ENCODE measurements around the gene PTH2. TPM values are rescaled to one million over a fixed set of nuclear protein-coding genes. Genes with fewer than 3 reads are reported as not detected.

The PTH2 gene
- total RNA-seq, 1 experiment from 2014 or later: 1.0 TPM

DNA sequence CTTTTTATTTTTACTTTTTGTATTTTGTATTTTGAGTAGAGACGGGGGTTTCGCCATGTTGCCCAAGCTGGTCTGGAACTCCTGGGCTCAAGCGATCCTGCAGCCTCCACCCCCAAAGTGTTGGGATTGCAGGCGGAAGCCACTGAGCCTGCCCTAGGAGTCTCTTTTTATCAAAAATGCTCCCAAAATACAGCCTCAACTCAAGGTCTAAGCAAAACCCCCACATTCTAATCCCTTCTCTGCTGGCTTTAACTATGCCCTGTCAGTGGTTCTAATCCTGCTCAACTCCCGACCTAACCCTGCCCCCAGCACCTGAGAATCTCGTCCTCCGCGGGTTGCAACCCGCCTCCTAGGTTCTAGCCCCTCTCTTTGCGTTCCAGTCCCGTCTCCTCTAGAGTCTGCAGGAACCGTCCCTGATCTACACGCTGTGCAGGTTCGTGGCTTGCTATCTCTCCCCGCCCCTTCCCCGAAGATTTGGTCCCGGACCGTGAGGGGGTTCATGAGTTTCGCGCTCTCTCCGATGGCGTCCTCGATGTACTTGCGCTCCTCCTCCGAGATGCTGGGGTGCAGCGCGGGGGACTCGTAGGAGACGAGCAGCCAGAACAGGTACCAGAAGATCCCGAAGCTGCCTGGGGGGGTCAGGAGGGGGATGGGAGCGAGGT is 10.1 kb upstream of the PTH2 start:
- POLR2A ChIA-PET: interaction anchor here (1.1 kb wide), 1 partner anchor 11 kb away, joined by 4 read pairs; no protein-coding TSS in a partner anchor
- peaks cover 3% of the 10 kb centered on the region; the same call in 1 of the 2 replicates for H3K36me3 Mint-ChIP-seq
- peaks cover 11% of the 10 kb centered on the region for H3K9me3 Mint-ChIP-seq
- peak overlapping the region; percentile 73 for H3K4me3 Mint-ChIP-seq
- CTCF ChIA-PET: interaction anchor here (0.6 to 1.7 kb wide), 3 partner anchors 11 to 41 kb away, joined by 3 to 5 read pairs (median 3); no protein-coding TSS in a partner anchor
- H3K27me3 Mint-ChIP-seq (ENCODE audit: low read depth): peaks cover 99% of the 10 kb centered on the region
- TF ChIP-seq ETV6 (CRISPR knock-in tag; IDR thresholded peaks at IDR 0.05): no peak
- TF ChIP-seq, protein P1, sequence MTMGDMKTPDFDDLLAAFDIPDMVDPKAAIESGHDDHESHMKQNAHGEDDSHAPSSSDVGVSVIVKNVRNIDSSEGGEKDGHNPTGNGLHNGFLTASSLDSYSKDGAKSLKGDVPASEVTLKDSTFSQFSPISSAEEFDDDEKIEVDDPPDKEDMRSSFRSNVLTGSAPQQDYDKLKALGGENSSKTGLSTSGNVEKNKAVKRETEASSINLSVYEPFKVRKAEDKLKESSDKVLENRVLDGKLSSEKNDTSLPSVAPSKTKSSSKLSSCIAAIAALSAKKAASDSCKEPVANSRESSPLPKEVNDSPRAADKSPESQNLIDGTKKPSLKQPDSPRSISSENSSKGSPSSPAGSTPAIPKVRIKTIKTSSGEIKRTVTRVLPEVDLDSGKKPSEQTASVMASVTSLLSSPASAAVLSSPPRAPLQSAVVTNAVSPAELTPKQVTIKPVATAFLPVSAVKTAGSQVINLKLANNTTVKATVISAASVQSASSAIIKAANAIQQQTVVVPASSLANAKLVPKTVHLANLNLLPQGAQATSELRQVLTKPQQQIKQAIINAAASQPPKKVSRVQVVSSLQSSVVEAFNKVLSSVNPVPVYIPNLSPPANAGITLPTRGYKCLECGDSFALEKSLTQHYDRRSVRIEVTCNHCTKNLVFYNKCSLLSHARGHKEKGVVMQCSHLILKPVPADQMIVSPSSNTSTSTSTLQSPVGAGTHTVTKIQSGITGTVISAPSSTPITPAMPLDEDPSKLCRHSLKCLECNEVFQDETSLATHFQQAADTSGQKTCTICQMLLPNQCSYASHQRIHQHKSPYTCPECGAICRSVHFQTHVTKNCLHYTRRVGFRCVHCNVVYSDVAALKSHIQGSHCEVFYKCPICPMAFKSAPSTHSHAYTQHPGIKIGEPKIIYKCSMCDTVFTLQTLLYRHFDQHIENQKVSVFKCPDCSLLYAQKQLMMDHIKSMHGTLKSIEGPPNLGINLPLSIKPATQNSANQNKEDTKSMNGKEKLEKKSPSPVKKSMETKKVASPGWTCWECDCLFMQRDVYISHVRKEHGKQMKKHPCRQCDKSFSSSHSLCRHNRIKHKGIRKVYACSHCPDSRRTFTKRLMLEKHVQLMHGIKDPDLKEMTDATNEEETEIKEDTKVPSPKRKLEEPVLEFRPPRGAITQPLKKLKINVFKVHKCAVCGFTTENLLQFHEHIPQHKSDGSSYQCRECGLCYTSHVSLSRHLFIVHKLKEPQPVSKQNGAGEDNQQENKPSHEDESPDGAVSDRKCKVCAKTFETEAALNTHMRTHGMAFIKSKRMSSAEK (CRISPR knock-in tag; IDR thresholded peaks at IDR 0.05; ENCODE audit: borderline replicate concordance): no peak
- no peak for TF ChIP-seq ZNF423 (CRISPR knock-in tag; IDR thresholded peaks at IDR 0.05)
- TF ChIP-seq, protein P2, sequence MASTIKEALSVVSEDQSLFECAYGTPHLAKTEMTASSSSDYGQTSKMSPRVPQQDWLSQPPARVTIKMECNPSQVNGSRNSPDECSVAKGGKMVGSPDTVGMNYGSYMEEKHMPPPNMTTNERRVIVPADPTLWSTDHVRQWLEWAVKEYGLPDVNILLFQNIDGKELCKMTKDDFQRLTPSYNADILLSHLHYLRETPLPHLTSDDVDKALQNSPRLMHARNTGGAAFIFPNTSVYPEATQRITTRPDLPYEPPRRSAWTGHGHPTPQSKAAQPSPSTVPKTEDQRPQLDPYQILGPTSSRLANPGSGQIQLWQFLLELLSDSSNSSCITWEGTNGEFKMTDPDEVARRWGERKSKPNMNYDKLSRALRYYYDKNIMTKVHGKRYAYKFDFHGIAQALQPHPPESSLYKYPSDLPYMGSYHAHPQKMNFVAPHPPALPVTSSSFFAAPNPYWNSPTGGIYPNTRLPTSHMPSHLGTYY (CRISPR knock-in tag; IDR thresholded peaks at IDR 0.05): no peak
- TF ChIP-seq CBFB (CRISPR knock-in tag; IDR thresholded peaks at IDR 0.05; ENCODE audit: low read depth): no peak
- no peak for TF ChIP-seq AFF4 (CRISPR knock-in tag; IDR thresholded peaks at IDR 0.05; ENCODE audit: borderline replicate concordance)
- no peak for TF ChIP-seq FOXK1 (CRISPR knock-in tag; IDR thresholded peaks at IDR 0.05)
- peaks cover 50% of the 10 kb centered on the region for H3K4me1 Mint-ChIP-seq
- no peak overlapping the region for H3K27ac Mint-ChIP-seq
- DNase-seq (ENCODE audit: low spot score) (no peak), ATAC-seq (no peak)

GRCh38 chr19:49432141-49433073 is 9.2 kb upstream of the PTH2 start:
- H3K27ac Mint-ChIP-seq: peak overlapping the region; percentile 45; the same call in 1 of the 2 replicates
- H3K4me3 Mint-ChIP-seq: peak overlapping the region; percentile 73
- H3K27me3 Mint-ChIP-seq (ENCODE audit: low read depth): peaks cover 98% of the 10 kb centered on the region
- H3K36me3 Mint-ChIP-seq: peaks cover 3% of the 10 kb centered on the region; the same call in 1 of the 2 replicates
- DNase-seq (ENCODE audit: low spot score) (peak; percentile 90), ATAC-seq (peak; percentile 80)
- ChIA-PET CTCF (interaction anchor here (1.0 to 1.7 kb wide), 5 partner anchors 10 to 41 kb away, joined by 4 to 10 read pairs (median 5); no protein-coding TSS in a partner anchor), POLR2A (interaction anchor here (1.1 kb wide), 1 partner anchor 10 kb away, joined by 4 read pairs; no protein-coding TSS in a partner anchor)
- peaks cover 53% of the 10 kb centered on the region for H3K4me1 Mint-ChIP-seq
- peaks cover 11% of the 10 kb centered on the region for H3K9me3 Mint-ChIP-seq
- no peak for TF ChIP-seq ZNF423 (CRISPR knock-in tag; IDR thresholded peaks at IDR 0.05)
- TF ChIP-seq FOXP1 (CRISPR knock-in tag; IDR thresholded peaks at IDR 0.05; ENCODE audit: borderline replicate concordance): no peak
- peak; percentile 71; the same call in 1 of the 2 replicates for TF ChIP-seq FOXP4 (CRISPR knock-in tag; IDR thresholded peaks at IDR 0.05)
- peak; percentile 61; the same call in 1 of the 2 replicates for TF ChIP-seq FOXK1 (CRISPR knock-in tag; IDR thresholded peaks at IDR 0.05)
- TF ChIP-seq, protein P3, sequence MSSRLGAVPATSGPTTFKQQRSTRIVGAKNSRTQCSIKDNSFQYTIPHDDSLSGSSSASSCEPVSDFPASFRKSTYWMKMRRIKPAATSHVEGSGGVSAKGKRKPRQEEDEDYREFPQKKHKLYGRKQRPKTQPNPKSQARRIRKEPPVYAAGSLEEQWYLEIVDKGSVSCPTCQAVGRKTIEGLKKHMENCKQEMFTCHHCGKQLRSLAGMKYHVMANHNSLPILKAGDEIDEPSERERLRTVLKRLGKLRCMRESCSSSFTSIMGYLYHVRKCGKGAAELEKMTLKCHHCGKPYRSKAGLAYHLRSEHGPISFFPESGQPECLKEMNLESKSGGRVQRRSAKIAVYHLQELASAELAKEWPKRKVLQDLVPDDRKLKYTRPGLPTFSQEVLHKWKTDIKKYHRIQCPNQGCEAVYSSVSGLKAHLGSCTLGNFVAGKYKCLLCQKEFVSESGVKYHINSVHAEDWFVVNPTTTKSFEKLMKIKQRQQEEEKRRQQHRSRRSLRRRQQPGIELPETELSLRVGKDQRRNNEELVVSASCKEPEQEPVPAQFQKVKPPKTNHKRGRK (CRISPR knock-in tag; IDR thresholded peaks at IDR 0.05; ENCODE audit: borderline replicate concordance): no peak
- TF ChIP-seq, protein P1 (CRISPR knock-in tag; IDR thresholded peaks at IDR 0.05; ENCODE audit: borderline replicate concordance): no peak
- TF ChIP-seq SP1 (CRISPR knock-in tag; conservative IDR thresholded peaks at IDR 0.05): 0 out of 2 replicates have a peak, but pooled peaks have one; percentile 52
